ENCODE measurements around the gene MPP4.

- TF ChIP-seq POLR2A (IDR thresholded peaks at IDR 0.05) = no peak
- no peak for TF ChIP-seq CTCF (IDR thresholded peaks at IDR 0.05 in 4 of 5, conservative IDR thresholded peaks at IDR 0.05 in 1 of 5)
These were observed 14.3 kb upstream of the MPP4 start for GRCh38 chr2:201712726-201713125.

All from gastrocnemius medialis (tissue), 4 donors.